Stimulated activated CD8-positive, alpha-beta memory T cell treated with anti-CD3 and anti-CD28 coated beads, Interleukin-12 subunit alpha, Interleukin-12 subunit beta, amount 100 ng/mL, for 24 hours (primary cell): ENCODE results near the gene VCL.
"Not testable (repeated sequence)": the region's sequence is repeated elsewhere in the genome, so short reads cannot be mapped to it uniquely, and the experiment has no call there.

ENCODE experiments used
- DNase-seq: peaks from one replicate; pipeline ENCODE4 v3.0.0-alpha.2; 2020; ENCODE audit errors: extremely low read depth

VCL gene

GRCh38 chr10:74039561-74040145, 41.7 kb downstream of the VCL start:
- DNase-seq = no peak

DNA sequence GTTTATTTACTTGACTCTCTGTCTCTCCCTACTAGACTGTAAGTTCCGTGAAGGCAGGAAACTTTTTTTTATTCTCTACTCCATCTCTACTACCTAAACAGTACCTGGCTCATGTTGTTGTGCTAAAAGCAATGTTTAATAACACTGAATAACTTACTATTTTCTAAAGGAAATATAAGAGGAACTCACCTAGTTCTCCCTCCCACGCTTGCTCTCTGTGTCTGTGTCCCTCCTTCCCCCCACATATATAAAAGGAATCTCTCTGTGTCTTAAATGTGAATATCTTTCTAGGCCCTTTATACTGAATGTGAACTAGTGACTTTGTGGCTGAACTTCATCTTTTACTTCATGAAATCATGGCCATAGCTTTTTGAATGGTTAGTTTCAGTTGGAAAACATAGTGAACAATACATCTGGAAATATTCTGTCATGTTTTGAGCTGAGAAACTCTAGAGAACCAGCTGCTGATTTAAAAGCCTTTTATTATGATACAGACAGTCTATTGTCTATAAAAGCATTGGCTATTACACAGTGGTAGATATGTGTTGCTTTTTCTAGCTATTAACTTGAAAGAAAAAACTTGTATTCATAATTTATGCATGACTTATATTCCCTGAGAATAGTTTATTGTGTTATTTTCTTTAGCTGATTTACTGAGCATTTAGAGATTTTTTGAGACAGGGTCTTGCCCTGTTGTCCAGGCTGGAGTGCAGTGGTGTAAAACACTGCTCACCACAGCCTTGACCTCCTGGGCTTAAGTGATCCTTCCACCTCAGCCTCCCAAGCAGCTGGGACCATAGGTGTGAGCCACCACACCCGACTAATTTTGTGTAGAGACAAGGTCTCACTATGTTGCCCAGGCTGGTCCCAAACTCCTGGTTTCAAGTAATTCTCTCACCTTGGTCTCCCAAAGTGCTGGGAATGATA, 42.5 kb downstream of the VCL start:
- no peak for DNase-seq

DNA sequence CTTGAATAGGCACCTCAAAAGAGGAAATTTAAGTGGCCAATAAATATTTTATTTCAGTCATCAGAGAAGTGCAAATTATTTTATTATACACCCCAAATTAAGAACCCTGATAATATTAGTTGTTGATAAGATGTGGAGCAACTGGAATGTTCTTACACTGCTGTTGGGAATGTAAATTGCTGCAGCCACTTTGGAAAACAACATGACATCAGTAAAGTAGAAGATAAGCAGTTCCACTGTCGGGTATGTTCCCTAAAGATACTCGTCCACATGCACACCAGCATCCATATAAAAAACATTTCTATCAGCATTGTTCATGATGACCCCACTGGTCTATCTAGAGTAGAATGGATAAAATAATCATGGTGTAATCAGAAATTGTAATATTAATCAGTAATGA, 46.5 kb downstream of the VCL start:
- no peak for DNase-seq

DNA sequence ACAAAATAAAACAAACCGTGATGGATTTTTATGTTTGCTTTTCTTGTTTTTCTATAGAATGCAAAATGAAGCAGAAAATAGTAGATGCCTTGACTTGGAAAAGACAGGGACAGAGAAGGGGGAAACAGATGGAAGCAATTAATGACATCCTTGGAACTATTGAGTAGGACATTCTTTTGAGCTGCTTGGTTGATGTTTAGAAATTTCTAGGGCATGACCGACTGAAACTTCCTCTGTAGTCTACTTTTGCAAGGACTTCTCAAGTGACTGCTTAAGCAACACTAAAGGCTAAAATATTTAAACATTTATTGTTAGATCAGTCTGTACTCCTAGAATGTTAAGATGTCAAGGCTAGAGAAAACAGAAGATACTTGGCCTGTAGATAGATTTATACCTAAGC, 49.4 kb downstream of the VCL start:
- DNase-seq = no peak

DNA sequence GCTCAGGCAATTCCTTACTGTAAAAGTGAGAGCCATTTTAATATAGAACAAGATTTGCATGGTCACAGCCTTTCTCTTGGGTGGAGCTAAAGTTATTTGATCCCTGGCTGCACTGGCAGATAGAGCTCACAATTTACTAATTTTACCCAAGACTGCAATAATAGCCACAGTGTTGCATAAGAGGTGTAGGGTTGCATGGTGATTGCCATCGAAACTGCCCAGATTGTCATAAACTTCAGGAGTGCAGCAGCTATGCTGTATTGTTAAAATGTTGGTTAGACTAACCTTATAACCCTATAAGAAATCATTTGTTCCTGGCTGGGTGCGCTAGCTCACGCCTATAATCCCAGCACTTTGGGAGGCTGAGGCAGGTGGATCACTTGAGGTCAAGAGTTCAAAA, 50.0 kb downstream of the VCL start:
- DNase-seq = no peak

DNA sequence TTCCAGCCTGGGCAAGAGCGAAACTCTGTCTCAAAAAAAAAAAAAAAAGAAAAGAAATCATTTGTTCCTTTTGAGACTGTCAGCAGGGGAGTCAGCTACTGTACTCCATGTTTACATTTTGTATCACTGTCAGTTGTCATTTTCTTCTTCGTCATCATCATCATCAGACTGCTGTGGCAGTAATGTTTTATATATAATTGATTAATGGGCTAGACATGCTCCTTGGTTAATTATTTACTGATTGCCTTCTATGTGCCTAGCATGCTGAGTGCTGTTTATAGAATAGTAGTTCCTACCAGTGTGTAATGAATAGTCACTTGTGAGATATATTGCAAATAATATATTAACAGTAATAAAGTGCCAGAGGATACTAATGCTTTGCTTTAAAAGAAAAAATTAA, 50.5 kb downstream of the VCL start:
- DNase-seq = no peak

GRCh38 chr10:74049955-74050354, 52.0 kb downstream of the VCL start:
- DNase-seq = no peak

DNA sequence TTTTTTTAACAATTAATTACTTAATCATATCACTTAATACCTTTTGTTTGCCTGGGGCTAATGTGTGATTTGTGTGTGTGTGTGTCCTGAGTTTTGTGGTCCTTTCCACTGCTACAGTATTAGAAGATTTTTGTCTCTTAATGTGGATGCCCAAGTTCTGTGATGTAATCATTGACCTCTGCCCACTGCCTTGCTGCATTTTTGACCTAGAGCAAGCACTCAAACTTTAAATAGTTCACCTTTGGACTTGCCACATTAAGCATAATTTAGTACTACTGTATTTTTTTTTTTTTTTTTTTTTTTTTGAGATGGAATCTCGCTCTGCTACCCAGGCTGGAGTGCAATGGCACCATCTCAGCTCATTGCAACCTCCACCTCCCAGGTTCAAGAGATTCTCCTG, 52.7 kb downstream of the VCL start:
- no peak for DNase-seq

DNA sequence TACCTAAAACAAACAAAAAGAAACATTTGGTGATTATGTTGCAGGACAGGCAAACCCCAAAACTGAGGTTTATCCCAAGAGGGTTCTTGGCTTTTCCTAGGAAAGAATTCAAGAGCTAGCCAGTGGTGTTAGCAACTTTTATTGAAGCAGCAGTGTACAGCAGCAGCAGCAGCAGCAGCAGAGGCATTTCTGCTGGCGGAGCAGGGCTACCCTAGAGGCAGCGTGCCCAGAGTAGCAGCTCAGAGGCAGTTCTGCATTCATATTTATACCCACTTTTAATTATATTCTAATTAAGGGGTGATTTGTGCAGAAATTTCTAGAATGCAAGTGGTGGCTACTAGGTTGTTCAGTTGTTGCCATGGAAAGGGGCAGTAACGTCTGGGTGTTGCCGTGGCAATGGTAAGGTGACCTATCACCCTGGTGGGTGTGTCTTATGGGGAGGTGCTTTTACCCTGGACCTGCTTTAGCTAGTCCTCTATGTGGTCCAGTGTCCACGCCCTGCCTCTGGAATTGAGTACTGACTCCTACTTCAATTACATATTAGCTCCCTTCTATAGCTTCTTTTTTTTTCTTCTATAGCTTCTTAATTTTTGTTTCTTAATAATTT, 53.9 kb downstream of the VCL start:
- DNase-seq = no peak

- DNase-seq = no peak
These were observed 55.1 kb downstream of the VCL start for GRCh38 chr10:74052994-74053393.

DNA sequence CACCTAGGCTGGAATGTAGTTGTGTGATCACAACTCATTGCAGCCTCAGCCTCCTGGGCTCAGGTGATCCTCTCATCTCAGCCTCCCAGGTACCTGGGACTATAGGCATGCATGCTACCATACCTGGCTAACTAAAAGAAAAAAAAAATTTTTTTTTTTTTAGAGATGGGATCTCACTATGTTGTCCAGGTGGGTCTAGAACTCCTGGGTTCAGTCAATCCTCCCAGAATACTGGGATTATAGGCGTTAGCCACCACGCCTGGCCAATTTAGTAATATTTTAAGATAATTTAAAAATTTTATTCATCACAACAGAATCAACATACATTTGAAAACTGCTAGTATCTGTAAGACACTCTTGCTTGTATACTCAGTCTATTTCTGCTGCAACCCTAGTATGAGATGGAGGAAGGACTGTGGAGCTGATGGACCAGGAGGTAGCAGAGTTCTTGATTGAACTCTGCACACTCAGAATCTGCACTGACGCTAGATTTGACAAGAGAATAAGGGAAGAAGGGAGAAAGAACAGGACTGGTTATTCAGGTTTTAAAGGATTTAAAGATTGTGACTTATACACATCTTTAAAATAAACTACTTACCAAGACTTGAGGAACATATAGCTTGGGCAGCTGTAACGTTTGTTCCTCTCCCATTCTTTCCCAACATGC, 57.6 kb downstream of the VCL start:
- no peak for DNase-seq

GRCh38 chr10:74056050-74056818, 58.3 kb downstream of the VCL start:
- no peak for DNase-seq

GRCh38 chr10:74058071-74058470, 60.2 kb downstream of the VCL start:
- DNase-seq = no peak

DNA sequence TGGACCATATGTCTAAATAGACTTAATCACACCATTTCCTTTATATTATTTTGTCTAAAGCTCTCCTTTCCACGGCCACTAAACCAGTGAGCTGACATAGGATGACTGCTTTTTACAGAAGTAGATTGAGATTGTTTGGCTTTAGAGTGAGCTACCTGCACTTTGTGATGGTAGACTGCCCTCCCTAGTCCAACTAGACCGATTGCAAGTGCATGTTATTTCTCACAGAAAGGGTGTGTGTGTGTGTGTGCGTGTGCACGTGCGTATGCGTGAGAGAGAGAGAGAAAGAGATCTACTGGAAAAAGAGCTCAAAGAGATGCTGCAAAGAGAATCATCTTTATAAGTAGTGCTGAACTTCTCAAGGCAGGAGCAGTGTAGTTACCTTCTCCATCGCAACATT, 60.7 kb downstream of the VCL start:
- no peak for DNase-seq

GRCh38 chr10:74061104-74061503, 63.2 kb downstream of the VCL start:
- no peak for DNase-seq

GRCh38 chr10:74061978-74062377, 64.1 kb downstream of the VCL start:
- DNase-seq = not testable (repeated sequence)

DNA sequence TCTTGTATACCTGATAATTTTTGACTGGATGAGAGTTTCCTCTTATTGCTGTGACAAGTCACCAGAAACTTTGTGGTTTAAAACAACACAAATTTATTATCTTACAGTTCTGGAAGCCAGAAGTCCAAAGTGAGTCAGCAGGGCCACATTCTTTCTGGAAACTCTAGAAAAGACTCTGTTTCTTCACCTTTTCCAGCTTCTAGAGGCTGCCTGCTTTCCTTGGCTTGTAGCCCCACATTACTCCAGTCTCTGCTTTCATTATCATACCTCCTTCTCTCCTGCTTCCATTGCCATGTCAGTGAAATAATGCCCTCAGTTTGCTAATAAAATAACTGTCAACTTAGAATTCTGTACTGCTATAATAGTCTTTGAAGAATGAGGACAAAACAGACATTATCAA, 65.3 kb downstream of the VCL start:
- no peak for DNase-seq

GRCh38 chr10:74067373-74068352, 69.7 kb downstream of the VCL start:
- DNase-seq = no peak

- no peak for DNase-seq
These were observed 73.2 kb downstream of the VCL start for GRCh38 chr10:74071157-74071556.

- DNase-seq = no peak
These were observed 74.6 kb downstream of the VCL start for GRCh38 chr10:74072503-74072902.

- no peak for DNase-seq
These were observed 78.0 kb downstream of the VCL start for GRCh38 chr10:74075906-74076305.
